H1 (cell line): Measurements from ENCODE around the gene TMEM200B. TPM values are rescaled to one million over a fixed set of nuclear protein-coding genes. Genes with fewer than 3 reads are reported as not detected.

ENCODE experiments used
- MAX ChIP-seq: IDR thresholded peaks from 2 replicates; pipeline ENCODE4 v1.6.1; 2012; ENCODE audit warnings: inconsistent platforms
- RFX5 ChIP-seq: IDR thresholded peaks from 2 replicates; pipeline ENCODE4 v1.6.1; 2011; ENCODE audit warnings: low read depth, low read length, improper control_type of control experiment, borderline replicate concordance
- TAF1 ChIP-seq: IDR thresholded peaks from 2 replicates; pipeline ENCODE4 v1.6.1; 2011; ENCODE audit warnings: mild to moderate bottlenecking, low read depth, low read length
- polyA plus RNA-seq, 7 experiments: library from polyadenylated mRNA; depleted of rRNA in 3 of 7; stranded (reverse) in 5 of 7; unstranded in 2 of 7; fragments of >200 nt in 5 of 7; fragments of 200-250 nt in 2 of 7; gene quantifications; 1 replicate in 5 of 7; 2 replicates in 1 of 7; 4 replicates in 1 of 7; pipeline versions ENCODE4 v1.2.1 to v1.2.3, GENCODE V29; 2011 to 2013; ENCODE audit warnings: missing spikeins in 2 of 7, mixed read lengths in 2 of 7
- total RNA-seq: library from RNA; stranded (reverse); fragmentation: NEBNext Ultra II Directional; extraction: Animal tissue kit (Norgen Biotek cat#: 25700); gene quantifications from 2 replicates; pipeline ENCODE4 v1.2.1, GENCODE V29; 2021

Gene TMEM200B
- total and polyA plus RNA-seq, 2 of the 8 experiments (the other 6 are each of a cell fraction or from before 2014, with no cell fraction given): 4.9 to 11.0 TPM

GRCh38 chr1:29172415-29172939 is 48.8 kb upstream of the TMEM200B start (continued):
- TF ChIP-seq TAF1 (no peak), MAX (no peak), RFX5 (no peak)
